Choroid plexus epithelial cell (primary cell): ENCODE data around the gene CA10.

Experiments
- DNase-seq: peaks from one replicate; pipeline ENCODE4 v3.0.0-alpha.2; 2010; ENCODE audit warnings: low read depth
- H3K4me3 ChIP-seq: 2 replicates; pipeline ENCODE4 v1.5.1; 2011; ENCODE audit warnings: low read depth, mild to moderate bottlenecking, control low read depth, low read length, moderate library complexity
- TF ChIP-seq, protein P1 (sequence below): conservative IDR thresholded peaks from 2 replicates; pipeline ENCODE4 v1.5.1; 2011; ENCODE audit warnings: low read depth, mild to moderate bottlenecking, control low read depth, inconsistent platforms, low read length, moderate library complexity

CA10 gene

GRCh38 chr17:51748749-51749604 lies 409.5 kb downstream of the CA10 start:
- H3K4me3 ChIP-seq: no peak overlapping the region
- DNase-seq: no peak
- TF ChIP-seq, protein P1, sequence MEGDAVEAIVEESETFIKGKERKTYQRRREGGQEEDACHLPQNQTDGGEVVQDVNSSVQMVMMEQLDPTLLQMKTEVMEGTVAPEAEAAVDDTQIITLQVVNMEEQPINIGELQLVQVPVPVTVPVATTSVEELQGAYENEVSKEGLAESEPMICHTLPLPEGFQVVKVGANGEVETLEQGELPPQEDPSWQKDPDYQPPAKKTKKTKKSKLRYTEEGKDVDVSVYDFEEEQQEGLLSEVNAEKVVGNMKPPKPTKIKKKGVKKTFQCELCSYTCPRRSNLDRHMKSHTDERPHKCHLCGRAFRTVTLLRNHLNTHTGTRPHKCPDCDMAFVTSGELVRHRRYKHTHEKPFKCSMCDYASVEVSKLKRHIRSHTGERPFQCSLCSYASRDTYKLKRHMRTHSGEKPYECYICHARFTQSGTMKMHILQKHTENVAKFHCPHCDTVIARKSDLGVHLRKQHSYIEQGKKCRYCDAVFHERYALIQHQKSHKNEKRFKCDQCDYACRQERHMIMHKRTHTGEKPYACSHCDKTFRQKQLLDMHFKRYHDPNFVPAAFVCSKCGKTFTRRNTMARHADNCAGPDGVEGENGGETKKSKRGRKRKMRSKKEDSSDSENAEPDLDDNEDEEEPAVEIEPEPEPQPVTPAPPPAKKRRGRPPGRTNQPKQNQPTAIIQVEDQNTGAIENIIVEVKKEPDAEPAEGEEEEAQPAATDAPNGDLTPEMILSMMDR: no peak

GRCh38 chr17:51746421-51746820 lies 412.1 kb downstream of the CA10 start:
- DNase-seq: no peak
- H3K4me3 ChIP-seq: no peak overlapping the region
- TF ChIP-seq, protein P1: no peak

- TF ChIP-seq, protein P1: no peak
- no peak overlapping the region for H3K4me3 ChIP-seq
- DNase-seq: no peak
Measured at GRCh38 chr17:51745993-51746392, 412.5 kb downstream of the CA10 start.

DNA sequence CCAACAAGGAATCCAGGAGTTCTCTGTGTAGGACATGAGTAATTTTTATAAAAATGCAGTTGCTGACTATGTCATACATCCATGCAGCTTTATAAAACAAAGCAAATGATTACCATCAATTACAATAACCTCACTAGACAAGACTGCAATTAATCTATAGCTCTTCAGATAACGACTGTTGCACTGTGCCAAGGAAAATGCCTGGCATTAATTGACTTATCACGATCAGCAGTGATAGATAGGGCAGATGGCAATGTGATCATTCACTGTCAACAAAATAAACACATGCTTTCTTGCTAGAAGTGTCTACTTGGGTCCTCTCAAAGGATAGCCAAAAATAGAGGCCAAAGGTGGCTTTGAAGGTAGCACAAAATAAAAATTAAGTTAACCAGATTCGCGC lies 415.0 kb downstream of the CA10 start:
- no peak overlapping the region for H3K4me3 ChIP-seq
- DNase-seq: no peak
- TF ChIP-seq, protein P1: no peak

DNA sequence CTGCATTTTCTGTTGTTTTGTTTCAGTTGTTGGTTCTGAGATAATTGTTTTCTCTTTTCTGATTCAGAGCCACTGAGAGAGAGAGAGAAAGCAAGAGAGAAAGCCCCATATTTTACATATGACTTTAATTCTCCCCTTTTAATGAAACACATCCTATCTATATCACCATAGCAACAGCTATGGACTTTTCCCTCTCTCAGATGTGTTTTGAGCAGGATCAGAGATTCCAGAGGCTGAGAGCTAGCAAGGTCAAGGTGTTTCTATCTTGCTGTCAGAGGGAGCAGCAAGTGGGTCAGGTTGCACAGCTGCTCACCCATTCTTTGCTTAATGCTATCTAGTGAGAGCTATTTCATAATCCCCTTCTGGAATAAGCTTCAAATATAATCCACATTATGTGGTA lies 415.9 kb downstream of the CA10 start:
- DNase-seq: no peak
- TF ChIP-seq, protein P1: no peak
- no peak overlapping the region for H3K4me3 ChIP-seq

GRCh38 chr17:51741458-51741857 lies 417.1 kb downstream of the CA10 start:
- H3K4me3 ChIP-seq: no peak overlapping the region
- TF ChIP-seq, protein P1: no peak
- DNase-seq: no peak

- TF ChIP-seq, protein P1: no peak
- no peak overlapping the region for H3K4me3 ChIP-seq
- DNase-seq: no peak
Measured at GRCh38 chr17:51740531-51740930, 418.0 kb downstream of the CA10 start.
